Liver (tissue), 9 donors: ENCODE measurements around the gene DIP2B. TPM values are rescaled to one million over a fixed set of nuclear protein-coding genes. Genes with fewer than 3 reads are reported as not detected.

Source experiments
- DNase-seq: peaks from one replicate; pipeline ENCODE4 v3.0.0-alpha.2; 2017; ENCODE audit warnings: low spot score
- H3K27ac ChIP-seq, 2 donors: one replicate each; pipeline ENCODE4 v1.7.0; 2013; ENCODE audit warnings: inconsistent platforms in 2 of 2, low read length in 2 of 2, control low read depth in 1 of 2, low read depth in 1 of 2, mild to moderate bottlenecking in 1 of 2
- H3K27me3 ChIP-seq, 4 donors: one replicate each; pipeline versions ENCODE4 v1.6.1 to v1.7.0; 2013; ENCODE audit warnings: low read length in 3 of 4, inconsistent platforms in 1 of 4, mild to moderate bottlenecking in 1 of 4, moderate library complexity in 1 of 4; ENCODE audit not compliant: control insufficient read depth in 4 of 4, insufficient read depth in 4 of 4
- H3K36me3 ChIP-seq, 4 donors: one replicate each; pipeline versions ENCODE4 v1.6.1 to v1.7.0; 2013; ENCODE audit warnings: low read length in 3 of 4, mild to moderate bottlenecking in 3 of 4, low read depth in 1 of 4, moderate library complexity in 1 of 4; ENCODE audit not compliant: control insufficient read depth in 4 of 4, insufficient read depth in 3 of 4
- H3K4me1 ChIP-seq, 4 donors: one replicate each; pipeline versions ENCODE4 v1.6.1 to v1.7.0; 2013; ENCODE audit warnings: low read length in 3 of 4, mild to moderate bottlenecking in 3 of 4, moderate library complexity in 1 of 4; ENCODE audit not compliant: control insufficient read depth in 4 of 4, insufficient read depth in 4 of 4
- H3K4me3 ChIP-seq, 3 donors: one replicate each; pipeline versions ENCODE4 v1.6.1 to v1.7.0; 2013; ENCODE audit warnings: low read length in 3 of 3, control low read depth in 1 of 3, low read depth in 1 of 3, mild to moderate bottlenecking in 1 of 3
- H3K9ac ChIP-seq, 2 donors: one replicate each; pipeline ENCODE4 v1.7.0; 2013; ENCODE audit warnings: low read length in 2 of 2, mild to moderate bottlenecking in 2 of 2, moderate library complexity in 2 of 2, control low read depth in 1 of 2, low read depth in 1 of 2
- H3K9me3 ChIP-seq, 4 donors: one replicate each; pipeline versions ENCODE4 v1.6.1 to v1.7.0; 2013; ENCODE audit warnings: low read length in 3 of 4; ENCODE audit not compliant: control insufficient read depth in 4 of 4
- ATF3 ChIP-seq: IDR thresholded peaks from 2 replicates; pipeline ENCODE4 v1.6.1; 2016; ENCODE audit warnings: antibody characterized with exemption
- CTCF ChIP-seq: fragments of 150-350 bp; IDR thresholded peaks from 2 replicates; pipeline ENCODE4 v1.5.1; 2017; ENCODE audit warnings: improper control_type of control experiment, low read depth, low read length; ENCODE audit not compliant: missing input control
- EGR1 ChIP-seq, 2 donors: IDR thresholded peaks; 2 replicates each; pipeline ENCODE4 v1.6.1; 2016 to 2018; ENCODE audit warnings: antibody characterized with exemption in 2 of 2, low read depth in 2 of 2
- FOXA1 ChIP-seq: IDR thresholded peaks from 2 replicates; pipeline ENCODE4 v1.6.1; 2016; ENCODE audit warnings: antibody characterized with exemption
- FOXA2 ChIP-seq: IDR thresholded peaks from 2 replicates; pipeline ENCODE4 v1.6.1; 2016; ENCODE audit warnings: antibody characterized with exemption
- GABPA ChIP-seq, 2 donors: IDR thresholded peaks in 1 of 2; conservative IDR thresholded peaks in 1 of 2; 2 replicates each; pipeline ENCODE4 v1.6.1; 2016; ENCODE audit warnings: antibody characterized with exemption in 2 of 2, mild to moderate bottlenecking in 1 of 2, moderate library complexity in 1 of 2
- HNF4A ChIP-seq, 2 donors: conservative IDR thresholded peaks; 2 replicates each; pipeline ENCODE4 v1.6.1; 2016; ENCODE audit warnings: antibody characterized with exemption in 2 of 2, mild to moderate bottlenecking in 2 of 2
- HNF4G ChIP-seq: IDR thresholded peaks from 2 replicates; pipeline ENCODE4 v1.6.1; 2016; ENCODE audit warnings: antibody characterized with exemption
- JUND ChIP-seq, 2 donors: IDR thresholded peaks; 2 replicates each; pipeline ENCODE4 v1.6.1; 2016; ENCODE audit warnings: antibody characterized with exemption in 2 of 2
- MAX ChIP-seq: IDR thresholded peaks from 2 replicates; pipeline ENCODE4 v1.6.1; 2016; ENCODE audit warnings: antibody characterized with exemption
- NR2F2 ChIP-seq: IDR thresholded peaks from 2 replicates; pipeline ENCODE4 v1.6.1; 2016; ENCODE audit warnings: antibody characterized with exemption
- RAD21 ChIP-seq, 2 donors: IDR thresholded peaks; 2 replicates each; pipeline ENCODE4 v1.6.1; 2016; ENCODE audit warnings: antibody characterized with exemption in 2 of 2, mild to moderate bottlenecking in 2 of 2
- REST ChIP-seq: IDR thresholded peaks from 2 replicates; pipeline ENCODE4 v1.6.1; 2016; ENCODE audit warnings: antibody characterized with exemption, mild to moderate bottlenecking
- RXRA ChIP-seq, 2 donors: IDR thresholded peaks; 2 replicates each; pipeline ENCODE4 v1.6.1; 2017 to 2018; ENCODE audit warnings: antibody characterized with exemption in 2 of 2, mild to moderate bottlenecking in 1 of 2
- SP1 ChIP-seq: IDR thresholded peaks from 2 replicates; pipeline ENCODE4 v1.6.1; 2018; ENCODE audit warnings: antibody characterized with exemption, mild to moderate bottlenecking
- TAF1 ChIP-seq: conservative IDR thresholded peaks from 2 replicates; pipeline ENCODE4 v1.6.1; 2016; ENCODE audit warnings: antibody characterized with exemption, mild to moderate bottlenecking
- YY1 ChIP-seq: IDR thresholded peaks from 2 replicates; pipeline ENCODE4 v1.6.1; 2016; ENCODE audit warnings: antibody characterized with exemption, mild to moderate bottlenecking
- ZBTB33 ChIP-seq: IDR thresholded peaks from 2 replicates; pipeline ENCODE4 v1.6.1; 2016; ENCODE audit warnings: antibody characterized with exemption
- WGBS: extraction: QIAGEN DNeasy Blood & Tissue Kit; methylation state at CpG from one replicate; pipeline ENCODE4 v1.1.7; 2013; 5-methylcytosine and 5-hydroxymethylcytosine counted together
- polyA plus RNA-seq, 2 donors: library from polyadenylated mRNA; stranded (reverse) in 1 of 2; unstranded in 1 of 2; fragments of 200-250 nt in 1 of 2; fragments of >200 nt in 1 of 2; fragmentation: Nextera tagmentation in 1 of 2; extraction: Ambion mirVana in 1 of 2; gene quantifications; one replicate each; pipeline versions ENCODE4 v1.2.1 to v1.2.3, GENCODE V29; 2013 to 2015
- total RNA-seq, 2 donors: library from RNA; depleted of rRNA; stranded (reverse); fragments of >200 nt; gene quantifications; one replicate each; pipeline ENCODE4 v1.2.3, GENCODE V29; 2014
- donor health status: healthy.
- donor health status: healthy.
- donor health status: healthy.
- donor health status: healthy.
- donor health status: healthy.

DIP2B gene
- total and polyA plus RNA-seq, 4 donors: 4.8 to 30.7 (median 13.8) TPM

- H3K27me3 ChIP-seq: no peaks in the 10 kb centered on the region
- DNase-seq: no peak
- WGBS: 91% methylated on average over 4 of the region's 4 CpGs
Measured at GRCh38 chr12:50728841-50729240, 224.1 kb downstream of the DIP2B start.

More at GRCh38 chr12:50728841-50729240, 224.1 kb downstream of the DIP2B start:
- TF ChIP-seq ZBTB33 (no peak), EGR1 (IDR thresholded peaks at IDR 0.05; ENCODE audit: low read depth in 2 of 2) (no peak), FOXA2 (no peak), RAD21 (IDR thresholded peaks at IDR 0.05) (no peak), NR2F2 (no peak), ATF3 (no peak), YY1 (no peak), GABPA (IDR thresholded peaks at IDR 0.05 in 1 of 2, conservative IDR thresholded peaks at IDR 0.05 in 1 of 2) (no peak), RXRA (IDR thresholded peaks at IDR 0.05) (no peak), TAF1 (no peak), HNF4A (conservative IDR thresholded peaks at IDR 0.05) (no peak), SP1 (no peak), FOXA1 (no peak), MAX (no peak), HNF4G (no peak), CTCF (no peak), REST (no peak), JUND (IDR thresholded peaks at IDR 0.05) (no peak)
- Histone ChIP-seq H3K36me3 (peaks cover 12 to 81% (median 70%) of the 10 kb centered on the region in 4 donors), H3K9me3 (no peaks in the 10 kb centered on the region), H3K9ac (no peak overlapping the region), H3K4me1 (peaks cover 0 to 9% (median 2%) of the 10 kb centered on the region in 4 donors), H3K27ac (no peak overlapping the region), H3K4me3 (no peak overlapping the region)
